Measurements from ENCODE around the gene MGST2. TPM values are rescaled to one million over a fixed set of nuclear protein-coding genes. Genes with fewer than 3 reads are reported as not detected.

Gene MGST2
- polyA plus RNA-seq, 1 experiment: 10.0 TPM

DNA sequence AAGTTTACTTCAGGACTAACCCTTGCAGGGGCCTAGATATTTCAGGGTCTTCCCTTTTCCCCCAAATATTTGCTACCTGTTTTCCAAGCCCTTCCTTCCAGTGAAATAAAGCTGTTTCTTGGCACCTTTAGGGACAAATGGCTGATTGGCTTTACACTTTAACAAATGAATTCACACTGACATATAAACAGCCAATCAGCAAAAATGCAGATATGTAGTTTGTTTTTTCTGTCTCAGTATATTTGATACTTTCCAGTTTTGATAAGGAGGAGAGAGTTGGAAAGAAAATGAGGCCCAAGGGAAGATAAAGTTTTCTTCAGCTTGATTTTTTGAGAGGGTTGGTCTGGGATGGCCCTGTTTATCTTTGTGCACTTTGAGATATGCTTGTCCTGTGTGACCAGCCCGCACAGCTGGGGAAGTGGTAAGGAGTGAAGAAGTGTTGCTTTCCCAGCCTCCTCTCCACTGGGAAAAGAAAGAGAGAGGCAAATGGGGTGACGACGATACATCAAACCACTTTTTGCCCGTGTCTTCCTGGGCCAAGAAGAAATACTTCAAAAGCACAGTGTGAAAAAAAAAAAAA is 67.5 kb downstream of the MGST2 start:
- ChIA-PET CTCF (interaction anchor here (1.2 to 3.0 kb wide), 8 partner anchors 10 to 594 kb away, joined by 3 to 13 read pairs (median 6); no protein-coding TSS in a partner anchor), POLR2A (no interaction called here)
- no peak overlapping the region for H3K4me3 ChIP-seq (ENCODE audit: low read depth, low read length)
- peaks cover 1% of the 10 kb centered on the region; the same call in 1 of the 2 replicates for H3K27me3 ChIP-seq (ENCODE audit: control insufficient read depth, insufficient read depth, low read length)
- no peaks in the 10 kb centered on the region for H3K36me3 ChIP-seq (ENCODE audit: control insufficient read depth, insufficient read depth, low read length)
- TF ChIP-seq, protein P1, sequence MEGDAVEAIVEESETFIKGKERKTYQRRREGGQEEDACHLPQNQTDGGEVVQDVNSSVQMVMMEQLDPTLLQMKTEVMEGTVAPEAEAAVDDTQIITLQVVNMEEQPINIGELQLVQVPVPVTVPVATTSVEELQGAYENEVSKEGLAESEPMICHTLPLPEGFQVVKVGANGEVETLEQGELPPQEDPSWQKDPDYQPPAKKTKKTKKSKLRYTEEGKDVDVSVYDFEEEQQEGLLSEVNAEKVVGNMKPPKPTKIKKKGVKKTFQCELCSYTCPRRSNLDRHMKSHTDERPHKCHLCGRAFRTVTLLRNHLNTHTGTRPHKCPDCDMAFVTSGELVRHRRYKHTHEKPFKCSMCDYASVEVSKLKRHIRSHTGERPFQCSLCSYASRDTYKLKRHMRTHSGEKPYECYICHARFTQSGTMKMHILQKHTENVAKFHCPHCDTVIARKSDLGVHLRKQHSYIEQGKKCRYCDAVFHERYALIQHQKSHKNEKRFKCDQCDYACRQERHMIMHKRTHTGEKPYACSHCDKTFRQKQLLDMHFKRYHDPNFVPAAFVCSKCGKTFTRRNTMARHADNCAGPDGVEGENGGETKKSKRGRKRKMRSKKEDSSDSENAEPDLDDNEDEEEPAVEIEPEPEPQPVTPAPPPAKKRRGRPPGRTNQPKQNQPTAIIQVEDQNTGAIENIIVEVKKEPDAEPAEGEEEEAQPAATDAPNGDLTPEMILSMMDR (IDR thresholded peaks at IDR 0.05; ENCODE audit: insufficient read depth, low read depth, low read length): no peak
- no peak for DNase-seq (ENCODE audit: low read depth)

DNA sequence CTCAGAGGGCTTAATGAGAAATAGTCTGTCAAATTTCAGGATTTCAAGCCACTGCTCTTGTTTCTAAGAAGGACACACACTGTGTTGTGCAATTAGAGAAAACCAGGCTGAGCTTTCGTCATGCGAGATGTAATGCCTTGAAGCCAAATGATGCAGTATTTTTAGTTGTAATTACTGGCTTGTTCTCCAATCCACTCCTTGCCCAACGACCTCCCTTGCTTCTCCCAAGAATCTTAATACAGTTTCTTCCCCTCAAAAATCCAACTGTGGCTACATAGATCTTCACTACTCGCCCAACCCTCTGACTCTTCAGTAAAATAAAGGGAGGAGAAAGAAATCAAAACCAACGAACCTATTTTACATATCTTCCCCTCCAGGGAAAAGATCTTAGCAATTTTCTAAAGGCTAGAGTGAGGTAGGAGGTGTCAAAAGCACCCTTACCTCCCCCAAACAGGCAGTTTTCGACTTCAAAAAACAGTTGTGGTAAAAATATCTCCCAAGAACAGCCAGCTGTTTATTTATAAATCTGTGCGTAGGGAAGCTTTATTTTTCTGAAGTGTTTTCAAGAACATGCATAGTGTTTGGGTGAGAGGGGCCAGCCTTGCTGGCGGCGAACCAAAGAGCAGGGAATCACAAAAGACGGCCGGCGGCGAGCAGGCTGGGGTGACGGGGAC is 68.7 kb downstream of the MGST2 start:
- peak; percentile 21 for DNase-seq (ENCODE audit: low read depth)

DNA sequence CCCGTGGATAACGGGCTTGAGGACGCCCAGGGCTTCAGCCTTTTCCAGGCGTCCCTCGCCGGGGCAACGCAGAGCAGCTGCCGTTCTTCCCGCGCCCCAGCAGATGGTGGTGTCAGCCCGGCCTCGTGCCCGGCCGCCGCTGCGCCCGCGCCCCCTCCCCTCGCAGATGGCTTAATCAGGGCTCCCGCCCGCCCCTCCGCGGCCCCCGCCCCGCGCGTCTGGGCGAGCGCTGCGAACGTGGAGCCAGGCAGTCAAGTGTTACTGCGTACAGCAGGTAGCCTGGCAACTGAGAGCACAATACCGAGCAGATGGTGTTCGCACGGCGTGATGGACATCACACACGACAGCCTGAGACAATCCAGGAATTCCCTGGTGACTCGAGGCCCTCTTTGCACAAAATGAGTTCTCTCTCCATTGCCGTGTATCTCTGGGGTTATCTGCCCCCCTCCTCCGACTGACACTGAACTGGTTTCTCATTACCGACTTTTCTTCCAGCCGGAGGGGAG is 69.3 kb downstream of the MGST2 start:
- ChIA-PET CTCF (interaction anchor here (0.8 to 3.0 kb wide), 18 partner anchors 8 to 629 kb away, joined by 3 to 13 read pairs (median 4); no protein-coding TSS in a partner anchor), POLR2A (no interaction called here)
- H3K4me3 ChIP-seq (ENCODE audit: low read depth, low read length): peak overlapping the region; percentile 41
- TF ChIP-seq, protein P1 (IDR thresholded peaks at IDR 0.05; ENCODE audit: insufficient read depth, low read depth, low read length): peak; percentile 66
- peaks cover 3% of the 10 kb centered on the region; the same call in 1 of the 2 replicates for H3K27me3 ChIP-seq (ENCODE audit: control insufficient read depth, insufficient read depth, low read length)
- H3K36me3 ChIP-seq (ENCODE audit: control insufficient read depth, insufficient read depth, low read length): no peaks in the 10 kb centered on the region
- peak; percentile 16 for DNase-seq (ENCODE audit: low read depth)

More for the DNA sequence above, 68.7 kb downstream of the MGST2 start:
- ChIA-PET POLR2A (no interaction called here), CTCF (interaction anchor here (0.7 to 3.0 kb wide), 19 partner anchors 9 to 630 kb away, joined by 3 to 13 read pairs (median 4); no protein-coding TSS in a partner anchor)
- peak overlapping the region; percentile 41 for H3K4me3 ChIP-seq (ENCODE audit: low read depth, low read length)
- TF ChIP-seq, protein P1 (IDR thresholded peaks at IDR 0.05; ENCODE audit: insufficient read depth, low read depth, low read length): no peak
- H3K36me3 ChIP-seq (ENCODE audit: control insufficient read depth, insufficient read depth, low read length): no peaks in the 10 kb centered on the region
- H3K27me3 ChIP-seq (ENCODE audit: control insufficient read depth, insufficient read depth, low read length): peaks cover 3% of the 10 kb centered on the region; the same call in 1 of the 2 replicates

DNA sequence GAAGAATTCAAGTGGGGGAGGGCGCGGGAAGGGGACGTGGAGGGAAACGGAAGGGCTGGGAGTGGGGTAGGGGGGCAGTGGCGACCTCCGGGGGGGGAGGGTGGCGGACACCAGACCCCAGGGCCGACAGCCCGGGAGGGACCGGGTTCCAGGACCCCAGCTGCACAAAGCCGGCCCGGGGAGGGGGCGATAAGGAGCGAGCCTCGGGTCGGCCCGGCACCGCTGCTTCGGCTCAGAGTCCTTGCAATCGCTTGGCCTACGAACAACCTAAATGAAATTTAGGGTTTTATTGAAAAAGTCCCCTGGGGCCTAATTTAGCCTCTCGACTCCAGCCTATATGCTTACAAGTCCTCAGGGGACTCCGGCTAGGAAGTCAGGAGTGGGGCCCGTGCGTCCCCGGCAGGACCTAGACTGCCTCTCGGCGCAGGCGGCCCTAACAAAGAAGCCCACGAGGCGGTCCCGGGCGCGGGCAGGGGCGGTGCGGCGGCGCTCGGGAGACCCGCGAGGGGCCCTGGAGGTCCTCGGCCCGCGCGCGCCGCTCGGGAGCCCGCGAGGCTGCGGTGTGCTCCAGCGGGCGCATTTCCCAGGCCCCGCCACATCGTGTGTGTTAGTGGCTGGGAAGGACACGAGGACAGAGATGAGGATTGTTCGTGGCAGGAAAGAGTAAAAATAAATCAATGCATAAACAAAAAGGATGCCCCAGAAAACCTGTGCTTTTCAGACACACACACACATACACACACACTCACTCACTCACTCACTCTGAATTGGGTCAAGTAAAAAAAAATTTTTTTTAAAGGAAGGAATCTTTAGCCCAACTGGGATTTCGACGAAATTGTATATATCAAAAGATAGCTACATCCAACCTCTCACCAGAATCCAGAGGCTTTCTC is 70.0 kb downstream of the MGST2 start:
- TF ChIP-seq, protein P1 (IDR thresholded peaks at IDR 0.05; ENCODE audit: insufficient read depth, low read depth, low read length): no peak
- Histone ChIP-seq H3K27me3 (ENCODE audit: control insufficient read depth, insufficient read depth, low read length) (peaks cover 3% of the 10 kb centered on the region; the same call in 1 of the 2 replicates), H3K4me3 (ENCODE audit: low read depth, low read length) (peak overlapping the region; percentile 41), H3K36me3 (ENCODE audit: control insufficient read depth, insufficient read depth, low read length) (no peaks in the 10 kb centered on the region)
- ChIA-PET CTCF (interaction anchor here (1.0 to 3.0 kb wide), 6 partner anchors 69 to 591 kb away, joined by 3 to 13 read pairs (median 4); no protein-coding TSS in a partner anchor), POLR2A (no interaction called here)
- DNase-seq (ENCODE audit: low read depth): no peak
